HEK293 (cell line): ENCODE results near the gene HOXB4.

Experiments
- CTCF ChIA-PET: fragments of 350-600 bp; formaldehyde crosslinking; extraction: SDS; loops from one replicate; lab custom pipeline; 2021; ENCODE audit warnings: antibody characterized with exemption; lab: Yijun Ruan, JAX
- POLR2A ChIA-PET: fragments of 300-600 bp; formaldehyde crosslinking; extraction: SDS; loops from one replicate; lab custom pipeline; 2020; ENCODE audit warnings: antibody characterized with exemption, inconsistent platforms; lab: Yijun Ruan, JAX
- H3K27ac ChIP-seq: fragments of 200-500 bp; sonication (Bioruptor generic); 2 replicates; pipeline ENCODE4 v1.5.1; 2014; ENCODE audit warnings: low read depth, low read length, control low read depth, inconsistent platforms; ENCODE audit errors: extremely low read depth
- H3K36me3 ChIP-seq, 2 experiments: fragments of 200-500 bp in 1 of 2; sonication (Bioruptor generic) in 1 of 2; 1 replicate in 1 of 2; 2 replicates in 1 of 2; pipeline ENCODE4 v1.5.1; 2014 to 2017; ENCODE audit warnings: inconsistent platforms in 2 of 2, low read length in 2 of 2; ENCODE audit not compliant: control insufficient read depth in 2 of 2, insufficient read depth in 1 of 2
- H3K4me1 ChIP-seq: fragments of 200-500 bp; sonication (Bioruptor generic); 2 replicates; pipeline ENCODE4 v1.5.1; 2014; ENCODE audit warnings: mild to moderate bottlenecking, low read length, inconsistent platforms; ENCODE audit not compliant: control insufficient read depth, insufficient read depth
- H3K4me3 ChIP-seq: 2 replicates; pipeline ENCODE4 v1.5.1; 2011; ENCODE audit warnings: low read depth, mild to moderate bottlenecking, control low read depth, low read length, moderate library complexity
- H3K9me3 ChIP-seq: fragments of 200-500 bp; sonication (Bioruptor generic); 2 replicates; pipeline ENCODE4 v1.5.1; 2014; ENCODE audit warnings: low read depth, low read length, inconsistent platforms; ENCODE audit not compliant: control insufficient read depth, insufficient read depth
- MEIS1 ChIP-seq: sonication (generic); formaldehyde crosslinking; IDR thresholded peaks from 2 replicates; pipeline ENCODE4 v1.8.1; 2022; ENCODE audit warnings: missing genetic modification reagents, mild to moderate bottlenecking, borderline replicate concordance
- PRDM1 ChIP-seq: fragments of 450-650 bp; formaldehyde crosslinking; IDR thresholded peaks from 2 replicates; pipeline ENCODE4; 2016; ENCODE audit warnings: missing biosample characterization, missing genetic modification characterization
- YY2 ChIP-seq: fragments of 450-650 bp; formaldehyde crosslinking; IDR thresholded peaks from 2 replicates; pipeline ENCODE4 v1.5.1; 2016; ENCODE audit warnings: missing biosample characterization, missing genetic modification characterization
- ZBTB8A ChIP-seq: fragments of 450-650 bp; formaldehyde crosslinking; IDR thresholded peaks from 2 replicates; pipeline ENCODE4 v1.5.1; 2016; ENCODE audit warnings: missing biosample characterization, missing genetic modification characterization
- ZEB2 ChIP-seq: fragments of 450-650 bp; formaldehyde crosslinking; IDR thresholded peaks from 2 replicates; pipeline ENCODE4 v1.5.1; 2016; ENCODE audit warnings: missing biosample characterization, missing genetic modification characterization
- ZFHX2 ChIP-seq: fragments of 450-650 bp; formaldehyde crosslinking; conservative IDR thresholded peaks from 2 replicates; pipeline ENCODE4 v1.5.1; 2016; ENCODE audit warnings: missing biosample characterization, missing genetic modification characterization
- ZFP3 ChIP-seq: fragments of 450-650 bp; formaldehyde crosslinking; IDR thresholded peaks from 2 replicates; pipeline ENCODE4 v1.5.1; 2016; ENCODE audit warnings: low read depth, missing biosample characterization, missing genetic modification characterization
- ZNF10 ChIP-seq: fragments of 450-650 bp; formaldehyde crosslinking; IDR thresholded peaks from 2 replicates; pipeline ENCODE4 v1.5.1; 2017; ENCODE audit warnings: missing biosample characterization, missing genetic modification characterization
- ZNF175 ChIP-seq: fragments of 450-650 bp; formaldehyde crosslinking; IDR thresholded peaks from 2 replicates; pipeline ENCODE4 v1.5.1; 2016; ENCODE audit warnings: missing biosample characterization, missing genetic modification characterization
- ZNF404 ChIP-seq: fragments of 450-650 bp; formaldehyde crosslinking; IDR thresholded peaks from 2 replicates; pipeline ENCODE4 v1.5.1; 2017; ENCODE audit warnings: missing biosample characterization, missing genetic modification characterization
- ZNF600 ChIP-seq: fragments of 450-650 bp; formaldehyde crosslinking; IDR thresholded peaks from 2 replicates; pipeline ENCODE4 v1.5.1; 2016; ENCODE audit warnings: missing biosample characterization, missing genetic modification characterization
- ZNF677 ChIP-seq: fragments of 450-650 bp; IDR thresholded peaks from 2 replicates; pipeline ENCODE4 v1.5.0; 2018; ENCODE audit warnings: missing biosample characterization, mild to moderate bottlenecking, missing genetic modification characterization, moderate library complexity
- ZNF837 ChIP-seq: fragments of 450-650 bp; formaldehyde crosslinking; IDR thresholded peaks from 2 replicates; pipeline ENCODE4 v1.5.1; 2016; ENCODE audit warnings: missing biosample characterization, missing genetic modification characterization
- TF ChIP-seq, protein P1 (sequence below): fragments of 450-650 bp; formaldehyde crosslinking; IDR thresholded peaks from 2 replicates; pipeline ENCODE4 v1.5.1; 2016; ENCODE audit warnings: missing biosample characterization, missing genetic modification characterization, borderline replicate concordance
- TF ChIP-seq, protein P2 (sequence below): IDR thresholded peaks from 2 replicates; pipeline ENCODE4 v1.6.1; 2011; ENCODE audit warnings: mild to moderate bottlenecking, low read depth, low read length, borderline replicate concordance
- TF ChIP-seq, protein P3 (sequence below): fragments of 450-650 bp; formaldehyde crosslinking; conservative IDR thresholded peaks from 2 replicates; pipeline ENCODE4 v1.5.1; 2016; ENCODE audit warnings: low read depth, missing biosample characterization, missing genetic modification characterization

Gene HOXB4

DNA sequence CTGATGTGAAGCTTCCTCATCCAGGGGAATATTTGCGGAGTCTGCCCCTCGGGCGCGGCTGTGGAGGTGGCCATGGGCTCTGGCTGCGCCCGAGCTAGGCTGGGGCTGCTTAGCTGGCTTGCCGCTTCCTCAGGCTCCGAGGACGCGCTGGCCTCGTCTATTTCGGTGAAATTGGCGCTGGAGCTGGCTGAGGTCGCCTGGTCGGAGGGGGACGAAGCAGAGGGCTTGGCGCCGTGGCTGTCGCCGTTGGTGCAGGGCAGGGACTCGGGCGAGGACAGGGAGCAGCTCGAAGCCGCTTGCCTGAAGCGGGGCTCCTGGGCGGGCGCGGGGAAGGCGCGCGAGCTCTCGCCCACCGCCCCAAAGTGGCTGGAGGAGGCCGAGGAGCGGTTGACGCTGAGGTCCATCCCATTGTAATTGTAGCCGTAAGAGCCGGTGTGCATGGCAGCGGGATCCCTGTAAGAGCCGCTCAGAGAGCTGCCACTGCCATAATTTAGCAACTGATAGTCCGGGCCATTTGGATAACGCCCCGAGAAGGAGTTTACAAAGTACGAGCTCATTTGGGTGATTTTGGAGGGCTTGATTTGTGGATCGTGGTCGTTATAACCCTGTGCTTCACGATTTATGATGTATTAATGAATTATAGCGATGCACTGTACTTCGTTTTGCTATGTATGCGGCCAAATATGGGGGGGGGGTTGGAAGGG, 15.1 kb upstream of the HOXB4 start, which contains the start of gene HOXB5 (continued):
- TF ChIP-seq, protein P1, sequence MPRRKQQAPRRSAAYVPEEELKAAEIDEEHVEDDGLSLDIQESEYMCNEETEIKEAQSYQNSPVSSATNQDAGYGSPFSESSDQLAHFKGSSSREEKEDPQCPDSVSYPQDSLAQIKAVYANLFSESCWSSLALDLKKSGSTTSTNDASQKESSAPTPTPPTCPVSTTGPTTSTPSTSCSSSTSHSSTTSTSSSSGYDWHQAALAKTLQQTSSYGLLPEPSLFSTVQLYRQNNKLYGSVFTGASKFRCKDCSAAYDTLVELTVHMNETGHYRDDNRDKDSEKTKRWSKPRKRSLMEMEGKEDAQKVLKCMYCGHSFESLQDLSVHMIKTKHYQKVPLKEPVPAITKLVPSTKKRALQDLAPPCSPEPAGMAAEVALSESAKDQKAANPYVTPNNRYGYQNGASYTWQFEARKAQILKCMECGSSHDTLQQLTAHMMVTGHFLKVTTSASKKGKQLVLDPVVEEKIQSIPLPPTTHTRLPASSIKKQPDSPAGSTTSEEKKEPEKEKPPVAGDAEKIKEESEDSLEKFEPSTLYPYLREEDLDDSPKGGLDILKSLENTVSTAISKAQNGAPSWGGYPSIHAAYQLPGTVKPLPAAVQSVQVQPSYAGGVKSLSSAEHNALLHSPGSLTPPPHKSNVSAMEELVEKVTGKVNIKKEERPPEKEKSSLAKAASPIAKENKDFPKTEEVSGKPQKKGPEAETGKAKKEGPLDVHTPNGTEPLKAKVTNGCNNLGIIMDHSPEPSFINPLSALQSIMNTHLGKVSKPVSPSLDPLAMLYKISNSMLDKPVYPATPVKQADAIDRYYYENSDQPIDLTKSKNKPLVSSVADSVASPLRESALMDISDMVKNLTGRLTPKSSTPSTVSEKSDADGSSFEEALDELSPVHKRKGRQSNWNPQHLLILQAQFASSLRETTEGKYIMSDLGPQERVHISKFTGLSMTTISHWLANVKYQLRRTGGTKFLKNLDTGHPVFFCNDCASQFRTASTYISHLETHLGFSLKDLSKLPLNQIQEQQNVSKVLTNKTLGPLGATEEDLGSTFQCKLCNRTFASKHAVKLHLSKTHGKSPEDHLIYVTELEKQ (tag by site-specific recombination), result no peak
- TF ChIP-seq, protein P2, sequence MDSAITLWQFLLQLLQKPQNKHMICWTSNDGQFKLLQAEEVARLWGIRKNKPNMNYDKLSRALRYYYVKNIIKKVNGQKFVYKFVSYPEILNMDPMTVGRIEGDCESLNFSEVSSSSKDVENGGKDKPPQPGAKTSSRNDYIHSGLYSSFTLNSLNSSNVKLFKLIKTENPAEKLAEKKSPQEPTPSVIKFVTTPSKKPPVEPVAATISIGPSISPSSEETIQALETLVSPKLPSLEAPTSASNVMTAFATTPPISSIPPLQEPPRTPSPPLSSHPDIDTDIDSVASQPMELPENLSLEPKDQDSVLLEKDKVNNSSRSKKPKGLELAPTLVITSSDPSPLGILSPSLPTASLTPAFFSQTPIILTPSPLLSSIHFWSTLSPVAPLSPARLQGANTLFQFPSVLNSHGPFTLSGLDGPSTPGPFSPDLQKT, result no peak

DNA sequence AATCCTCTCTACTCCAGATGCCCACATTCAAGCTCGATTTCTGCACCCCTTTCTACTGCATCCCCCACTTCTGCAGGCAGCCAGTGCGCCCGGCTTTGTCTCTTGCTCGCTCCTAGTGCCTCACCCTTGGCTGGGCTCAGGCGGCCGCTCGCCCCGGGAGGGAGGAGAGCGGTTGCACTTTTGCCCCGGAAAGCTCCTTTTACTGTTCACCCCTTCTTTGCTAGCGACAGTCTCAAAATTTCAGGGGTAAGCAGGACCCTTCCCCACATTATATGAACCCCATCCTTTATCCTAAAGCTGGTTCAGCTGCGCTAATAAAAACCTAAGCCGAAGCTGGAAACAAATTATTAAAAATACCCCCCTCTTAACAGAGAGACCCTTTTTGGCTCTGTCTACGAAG, 14.4 kb upstream of the HOXB4 start:
- Histone ChIP-seq H3K9me3 (no peaks in the 10 kb centered on the region), H3K36me3 (peaks cover 5 to 48% of the 10 kb centered on the region in 2 experiments; a peak in 2 of 3 replicates), H3K27ac (no peak overlapping the region), H3K4me3 (no peak overlapping the region), H3K4me1 (peaks cover 33% of the 10 kb centered on the region)
- CTCF ChIA-PET, result interaction anchor here (0.5 to 6.0 kb wide), 30 partner anchors 9 to 377 kb away, joined by 3 to 52 read pairs (median 7); no protein-coding TSS in a partner anchor
- TF ChIP-seq PRDM1, result peak; percentile 13; the same call in 1 of the 2 replicates
- no peak for TF ChIP-seq ZNF837 (tag by site-specific recombination)
- TF ChIP-seq ZNF175 (tag by site-specific recombination), result no peak
- TF ChIP-seq ZEB2, result no peak
- no peak for TF ChIP-seq ZNF677 (tag by site-specific recombination)
- TF ChIP-seq MEIS1 (CRISPR knock-in tag), result no peak
- TF ChIP-seq, protein P3, sequence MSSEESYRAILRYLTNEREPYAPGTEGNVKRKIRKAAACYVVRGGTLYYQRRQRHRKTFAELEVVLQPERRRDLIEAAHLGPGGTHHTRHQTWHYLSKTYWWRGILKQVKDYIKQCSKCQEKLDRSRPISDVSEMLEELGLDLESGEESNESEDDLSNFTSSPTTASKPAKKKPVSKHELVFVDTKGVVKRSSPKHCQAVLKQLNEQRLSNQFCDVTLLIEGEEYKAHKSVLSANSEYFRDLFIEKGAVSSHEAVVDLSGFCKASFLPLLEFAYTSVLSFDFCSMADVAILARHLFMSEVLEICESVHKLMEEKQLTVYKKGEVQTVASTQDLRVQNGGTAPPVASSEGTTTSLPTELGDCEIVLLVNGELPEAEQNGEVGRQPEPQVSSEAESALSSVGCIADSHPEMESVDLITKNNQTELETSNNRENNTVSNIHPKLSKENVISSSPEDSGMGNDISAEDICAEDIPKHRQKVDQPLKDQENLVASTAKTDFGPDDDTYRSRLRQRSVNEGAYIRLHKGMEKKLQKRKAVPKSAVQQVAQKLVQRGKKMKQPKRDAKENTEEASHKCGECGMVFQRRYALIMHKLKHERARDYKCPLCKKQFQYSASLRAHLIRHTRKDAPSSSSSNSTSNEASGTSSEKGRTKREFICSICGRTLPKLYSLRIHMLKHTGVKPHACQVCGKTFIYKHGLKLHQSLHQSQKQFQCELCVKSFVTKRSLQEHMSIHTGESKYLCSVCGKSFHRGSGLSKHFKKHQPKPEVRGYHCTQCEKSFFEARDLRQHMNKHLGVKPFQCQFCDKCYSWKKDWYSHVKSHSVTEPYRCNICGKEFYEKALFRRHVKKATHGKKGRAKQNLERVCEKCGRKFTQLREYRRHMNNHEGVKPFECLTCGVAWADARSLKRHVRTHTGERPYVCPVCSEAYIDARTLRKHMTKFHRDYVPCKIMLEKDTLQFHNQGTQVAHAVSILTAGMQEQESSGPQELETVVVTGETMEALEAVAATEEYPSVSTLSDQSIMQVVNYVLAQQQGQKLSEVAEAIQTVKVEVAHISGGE (tag by site-specific recombination), result 0 out of 2 replicates have a peak, but pooled peaks have one; percentile 11
- POLR2A ChIA-PET, result interaction anchor here (1.0 to 1.6 kb wide), 4 partner anchors 12 to 46 kb away, joined by 3 to 5 read pairs (median 4); partner anchors contain the start of gene HOXB6

DNA sequence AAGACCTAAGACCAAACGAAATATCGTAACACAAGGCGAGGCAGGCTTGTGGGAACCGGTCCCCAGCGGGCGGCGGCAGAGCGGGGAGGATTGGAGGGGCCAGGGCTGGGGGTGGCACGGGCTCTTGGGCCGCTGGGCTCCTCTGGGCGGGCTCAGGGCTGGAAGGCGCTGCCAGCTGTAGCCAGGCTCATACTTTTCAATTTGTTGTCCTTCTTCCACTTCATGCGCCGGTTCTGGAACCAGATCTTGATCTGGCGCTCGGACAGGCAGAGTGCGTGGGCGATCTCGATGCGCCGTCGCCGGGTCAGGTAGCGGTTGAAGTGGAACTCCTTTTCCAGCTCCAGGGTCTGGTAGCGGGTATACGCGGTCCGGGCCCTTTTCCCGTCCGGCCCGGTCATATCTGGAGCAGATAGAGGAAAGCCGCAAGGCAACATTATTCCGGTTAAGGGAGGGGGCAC, 13.9 kb upstream of the HOXB4 start:
- TF ChIP-seq ZFHX2 (tag by site-specific recombination), result 0 out of 2 replicates have a peak, but pooled peaks have one; percentile 30
- TF ChIP-seq ZNF404 (tag by site-specific recombination), result no peak
- peak; percentile 78 for TF ChIP-seq ZNF600 (tag by site-specific recombination)
- TF ChIP-seq ZNF10 (tag by site-specific recombination), result peak; percentile 82
- TF ChIP-seq ZFP3 (tag by site-specific recombination), result no peak
- peak; percentile 60 for TF ChIP-seq ZBTB8A (tag by site-specific recombination)
- TF ChIP-seq, protein P3 (tag by site-specific recombination), result peak; percentile 39; the same call in 1 of the 2 replicates
- no peak for TF ChIP-seq YY2 (tag by site-specific recombination)
- Histone ChIP-seq H3K4me3 (no peak overlapping the region), H3K27ac (no peak overlapping the region), H3K36me3 (peaks cover 5 to 43% of the 10 kb centered on the region in 2 experiments; a peak in 2 of 3 replicates), H3K4me1 (peaks cover 38% of the 10 kb centered on the region), H3K9me3 (no peaks in the 10 kb centered on the region)
- POLR2A ChIA-PET, result interaction anchor here (1.0 to 1.6 kb wide), 2 partner anchors 12 to 45 kb away, joined by 4 to 5 read pairs; partner anchors contain the start of gene HOXB6
- CTCF ChIA-PET, result interaction anchor here (0.5 to 6.0 kb wide), 12 partner anchors 86 to 377 kb away, joined by 3 to 52 read pairs (median 10); no protein-coding TSS in a partner anchor
